ENCODE measurements around the gene CTIF.

DNA sequence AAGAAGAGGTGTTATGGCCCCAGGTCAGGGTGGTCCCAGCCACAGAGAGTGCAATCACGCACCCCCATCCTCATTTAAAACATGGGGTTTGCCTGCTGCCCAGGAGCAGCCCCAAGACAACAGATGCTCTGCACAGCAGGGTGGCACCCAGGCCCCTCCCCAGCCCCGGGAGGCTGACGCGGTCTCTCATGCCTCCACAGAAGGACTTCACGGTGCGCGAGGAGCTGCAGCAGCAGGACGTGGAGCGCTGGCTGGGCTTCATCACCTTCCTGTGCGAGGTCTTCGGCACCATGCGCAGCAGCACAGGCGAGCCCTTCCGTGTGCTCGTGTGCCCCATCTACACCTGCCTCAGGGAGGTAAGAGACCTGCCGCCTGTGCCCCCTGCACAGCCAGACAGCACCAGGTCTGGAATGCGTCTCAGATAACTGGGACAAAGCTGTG lies 278.2 kb downstream of the CTIF start:
- no peak for TF ChIP-seq ZBTB7A (IDR thresholded peaks at IDR 0.05; ENCODE audit: low read depth)
- TF ChIP-seq RAD21 (IDR thresholded peaks at IDR 0.05; ENCODE audit: low read depth): no peak
- TF ChIP-seq FOXM1 (IDR thresholded peaks at IDR 0.05; ENCODE audit: borderline replicate concordance, low read depth): no peak
- no peak for TF ChIP-seq NFIC (IDR thresholded peaks at IDR 0.05)
- no peak for TF ChIP-seq TAF1 (IDR thresholded peaks at IDR 0.05; ENCODE audit: low read depth)
- TF ChIP-seq EP300 (IDR thresholded peaks at IDR 0.05; ENCODE audit: borderline replicate concordance): no peak
- TF ChIP-seq CREB1 (IDR thresholded peaks at IDR 0.05; ENCODE audit: low read depth): no peak
- no peak for TF ChIP-seq REST (IDR thresholded peaks at IDR 0.05; ENCODE audit: low read depth)
- TF ChIP-seq USF1 (IDR thresholded peaks at IDR 0.05): no peak
- TF ChIP-seq, protein P1, sequence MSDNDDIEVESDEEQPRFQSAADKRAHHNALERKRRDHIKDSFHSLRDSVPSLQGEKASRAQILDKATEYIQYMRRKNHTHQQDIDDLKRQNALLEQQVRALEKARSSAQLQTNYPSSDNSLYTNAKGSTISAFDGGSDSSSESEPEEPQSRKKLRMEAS (IDR thresholded peaks at IDR 0.05): no peak
- TF ChIP-seq YY1 (IDR thresholded peaks at IDR 0.05; ENCODE audit: low read depth): no peak
- no peak for TF ChIP-seq EGR1 (IDR thresholded peaks at IDR 0.05)
